Kidney (tissue), 14 donors: ENCODE data around the gene ZNF91. TPM values are rescaled to one million over a fixed set of nuclear protein-coding genes. Genes with fewer than 3 reads are reported as not detected.
"Not testable (repeated sequence)": the region's sequence is repeated elsewhere in the genome, so short reads cannot be mapped to it uniquely, and the experiment has no call there.

ENCODE experiments used
- DNase-seq, 5 donors: peaks; one replicate each; pipeline ENCODE4 v3.0.0-alpha.2; 2013 to 2020
- FAIRE-seq: peaks from 2 replicates; lab custom pipeline; 2012; peaks lifted over from hg19 to GRCh38; lab: Jason Lieb, UNC
- H3K27ac ChIP-seq, 2 donors: one replicate each; pipeline ENCODE4 v1.7.0; 2013; ENCODE audit warnings: low read depth in 2 of 2, low read length in 2 of 2, inconsistent platforms in 1 of 2
- H3K27me3 ChIP-seq: one replicate; pipeline ENCODE4 v1.7.1; 2013; ENCODE audit warnings: low read length, inconsistent platforms; ENCODE audit not compliant: control insufficient read depth, insufficient read depth
- H3K36me3 ChIP-seq, 3 donors: one replicate each; pipeline versions ENCODE4 v1.7.0 to v1.7.1; 2013; ENCODE audit warnings: low read length in 3 of 3, control low read depth in 1 of 3, inconsistent platforms in 1 of 3; ENCODE audit not compliant: insufficient read depth in 3 of 3, control insufficient read depth in 2 of 3
- H3K4me1 ChIP-seq, 3 donors: one replicate each; pipeline versions ENCODE4 v1.7.0 to v1.7.1; 2013; ENCODE audit warnings: low read length in 3 of 3, inconsistent platforms in 1 of 3, low read depth in 1 of 3; ENCODE audit not compliant: control insufficient read depth in 2 of 3, insufficient read depth in 2 of 3
- H3K4me3 ChIP-seq, 3 donors: one replicate each; pipeline versions ENCODE4 v1.7.0 to v1.8.1; 2013; ENCODE audit warnings: low read length in 3 of 3, control low read depth in 1 of 3, inconsistent platforms in 1 of 3
- H3K9ac ChIP-seq, 3 donors: one replicate each; pipeline versions ENCODE4 v1.7.0 to v1.7.1; 2013; ENCODE audit warnings: low read length in 3 of 3, control low read depth in 1 of 3, inconsistent platforms in 1 of 3
- H3K9me3 ChIP-seq, 3 donors: one replicate each; pipeline versions ENCODE4 v1.7.0 to v1.7.1; 2013; ENCODE audit warnings: low read length in 3 of 3, control low read depth in 1 of 3, inconsistent platforms in 1 of 3; ENCODE audit not compliant: control insufficient read depth in 2 of 3, insufficient read depth in 1 of 3
- intact Hi-C: fragments of 100-400 bp; cut with DNase I; formaldehyde crosslinking; loops from one replicate; pipeline ENCODE4 v1.11.1; 2022
- polyA plus RNA-seq: library from polyadenylated mRNA; stranded (reverse); fragments of 350-450 nt; fragmentation: Illumina TruSeq; extraction: RNeasy Lipid Tissue Mini Kit (QIAGEN cat#74804); gene quantifications from one replicate; pipeline ENCODE4 v1.2.3, GENCODE V29; 2014; ENCODE audit warnings: low read depth, low replicate concordance; ENCODE audit not compliant: insufficient read depth
- total RNA-seq: library from RNA; stranded (reverse); fragmentation: NEBNext Ultra II Directional; extraction: Animal tissue kit (Norgen Biotek cat#: 25700); gene quantifications from one replicate; pipeline ENCODE4 v1.2.1, GENCODE V29; 2021
- TF ChIP-seq, protein P1 (sequence below): IDR thresholded peaks from 3 replicates; pipeline ENCODE4 v1.5.1; 2012; ENCODE audit warnings: mild to moderate bottlenecking, moderate library complexity, borderline replicate concordance; ENCODE audit not compliant: insufficient read depth; ENCODE audit errors: extremely low read depth
- donor health status: control.
- donor health status: control.
- donor health status: control.
- donor health status: control.
- donor health status: control.
- donor health status: DM: yes; HTN: yes; CAD: no.
- donor health status: Normal renal cell carcinoma (clear cell type).

The ZNF91 gene
- total and polyA plus RNA-seq, 2 donors from 2014 or later: 16.3 to 68.5 TPM

DNA sequence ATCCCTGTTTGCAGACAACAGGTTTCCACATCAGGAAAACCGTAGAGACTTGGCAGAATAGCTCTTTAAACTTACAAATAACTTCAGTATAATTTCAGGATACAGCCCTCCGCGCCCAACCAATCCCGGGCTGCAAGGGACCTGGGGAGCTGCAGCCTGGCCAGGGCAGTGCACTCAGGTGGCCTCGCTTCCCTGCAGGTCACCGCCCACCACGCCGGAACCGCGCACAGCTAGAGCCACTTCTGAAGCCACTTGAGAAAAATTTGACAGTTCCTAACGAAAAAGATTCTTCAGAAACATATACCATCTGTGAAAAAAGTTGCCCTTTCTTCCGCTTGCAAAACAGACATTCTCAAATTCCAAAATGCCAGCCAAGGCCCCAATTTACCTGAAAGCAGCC lies 11.1 kb downstream of the ZNF91 start:
- no peaks in the 10 kb centered on the region for H3K27me3 ChIP-seq
- TF ChIP-seq, protein P1, sequence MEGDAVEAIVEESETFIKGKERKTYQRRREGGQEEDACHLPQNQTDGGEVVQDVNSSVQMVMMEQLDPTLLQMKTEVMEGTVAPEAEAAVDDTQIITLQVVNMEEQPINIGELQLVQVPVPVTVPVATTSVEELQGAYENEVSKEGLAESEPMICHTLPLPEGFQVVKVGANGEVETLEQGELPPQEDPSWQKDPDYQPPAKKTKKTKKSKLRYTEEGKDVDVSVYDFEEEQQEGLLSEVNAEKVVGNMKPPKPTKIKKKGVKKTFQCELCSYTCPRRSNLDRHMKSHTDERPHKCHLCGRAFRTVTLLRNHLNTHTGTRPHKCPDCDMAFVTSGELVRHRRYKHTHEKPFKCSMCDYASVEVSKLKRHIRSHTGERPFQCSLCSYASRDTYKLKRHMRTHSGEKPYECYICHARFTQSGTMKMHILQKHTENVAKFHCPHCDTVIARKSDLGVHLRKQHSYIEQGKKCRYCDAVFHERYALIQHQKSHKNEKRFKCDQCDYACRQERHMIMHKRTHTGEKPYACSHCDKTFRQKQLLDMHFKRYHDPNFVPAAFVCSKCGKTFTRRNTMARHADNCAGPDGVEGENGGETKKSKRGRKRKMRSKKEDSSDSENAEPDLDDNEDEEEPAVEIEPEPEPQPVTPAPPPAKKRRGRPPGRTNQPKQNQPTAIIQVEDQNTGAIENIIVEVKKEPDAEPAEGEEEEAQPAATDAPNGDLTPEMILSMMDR: no peak
- H3K4me1 ChIP-seq: no peaks in the 10 kb centered on the region
- H3K36me3 ChIP-seq: peaks cover 2 to 16% (median 13%) of the 10 kb centered on the region in 3 donors
- intact Hi-C loops: no loop called here
- H3K9me3 ChIP-seq: peaks cover 0 to 6% (median 0%) of the 10 kb centered on the region in 3 donors
- no peak for DNase-seq
- H3K9ac ChIP-seq: no peak overlapping the region
- H3K27ac ChIP-seq: no peak overlapping the region
- no peak overlapping the region for H3K4me3 ChIP-seq
- FAIRE-seq: no peak

DNA sequence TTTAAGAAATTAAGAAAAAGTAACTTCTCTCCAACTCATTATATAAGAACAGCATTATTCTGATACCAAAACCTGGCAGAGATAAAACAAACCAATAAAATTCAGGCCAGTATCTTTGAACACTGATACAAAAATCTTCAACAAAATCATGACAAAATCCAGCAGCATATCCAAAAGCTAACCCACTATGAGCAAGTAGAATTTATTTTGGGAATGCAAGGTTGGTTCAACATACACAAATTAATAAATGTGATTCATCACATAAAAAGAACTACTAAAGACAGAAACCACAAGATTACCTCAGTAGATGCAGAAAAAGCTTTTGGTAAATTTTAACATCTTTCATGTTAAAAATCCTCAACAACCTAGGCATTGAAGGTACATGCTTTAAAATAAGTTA lies 12.3 kb downstream of the ZNF91 start:
- H3K9me3 ChIP-seq: peaks cover 0 to 6% (median 0%) of the 10 kb centered on the region in 3 donors
- H3K27ac ChIP-seq: no peak overlapping the region
- intact Hi-C loops: no loop called here
- TF ChIP-seq, protein P1: no peak
- DNase-seq: no peak
- peaks cover 0 to 16% (median 13%) of the 10 kb centered on the region in 3 donors for H3K36me3 ChIP-seq
- no peaks in the 10 kb centered on the region for H3K27me3 ChIP-seq
- no peak for FAIRE-seq
- no peak overlapping the region for H3K4me3 ChIP-seq
- no peaks in the 10 kb centered on the region for H3K4me1 ChIP-seq
- H3K9ac ChIP-seq: no peak overlapping the region

- peaks cover 0 to 8% (median 5%) of the 10 kb centered on the region in 3 donors for H3K4me1 ChIP-seq
- peaks cover 0 to 13% (median 13%) of the 10 kb centered on the region in 3 donors for H3K36me3 ChIP-seq
- TF ChIP-seq, protein P1: no peak
- no peak for DNase-seq
- FAIRE-seq: peak; percentile 78
- H3K9ac ChIP-seq: no peak overlapping the region
- no peak overlapping the region for H3K4me3 ChIP-seq
- intact Hi-C loops: no loop called here
- H3K27ac ChIP-seq: no peak overlapping the region
- H3K27me3 ChIP-seq: no peaks in the 10 kb centered on the region
- H3K9me3 ChIP-seq: peaks cover 0 to 6% (median 2%) of the 10 kb centered on the region in 3 donors
These were observed 14.2 kb downstream of the ZNF91 start for GRCh38 chr19:23381114-23381513.

DNA sequence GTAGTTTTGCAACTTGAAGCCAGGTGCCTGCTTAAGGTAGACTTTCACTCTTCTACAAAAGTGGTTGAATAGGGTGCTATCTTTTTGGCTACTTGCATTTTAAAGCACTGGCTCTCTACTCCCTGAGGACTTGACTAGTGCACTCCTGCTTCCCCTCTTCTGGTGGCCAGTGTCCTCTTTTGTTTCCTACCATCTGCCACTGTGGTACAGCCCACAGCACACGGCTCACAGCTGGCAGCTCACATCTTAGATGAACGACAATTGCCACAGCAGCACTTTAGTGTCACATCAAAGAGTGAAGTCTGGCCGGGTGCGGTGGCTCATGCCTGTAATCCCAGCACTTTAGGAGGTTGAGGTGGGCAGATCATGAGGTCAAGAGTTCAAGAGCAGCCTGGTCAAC lies 15.6 kb downstream of the ZNF91 start:
- FAIRE-seq, H3K4me1 ChIP-seq, DNase-seq, H3K27ac ChIP-seq, H3K9me3 ChIP-seq, H3K27me3 ChIP-seq, H3K4me3 ChIP-seq, H3K9ac ChIP-seq, intact Hi-C loops: not testable (repeated sequence)
- H3K36me3 ChIP-seq: peaks cover 0 to 13% (median 10%) of the 10 kb centered on the region in 3 donors
